ENCODE measurements around the gene NOP14.
"Not testable (repeated sequence)": the region's sequence is repeated elsewhere in the genome, so short reads cannot be mapped to it uniquely, and the experiment has no call there.

GRCh38 chr4:2983715-2984114 is 20.5 kb upstream of the NOP14 start:
- TF ChIP-seq CTCF (IDR thresholded peaks at IDR 0.05); POLR2AphosphoS5 (IDR thresholded peaks at IDR 0.05); POLR2A (IDR thresholded peaks at IDR 0.05; ENCODE audit: low read depth): not testable (repeated sequence)
